ENCODE measurements around the gene SLC12A5. TPM values are rescaled to one million over a fixed set of nuclear protein-coding genes. Genes with fewer than 3 reads are reported as not detected.

The SLC12A5 gene
- polyA plus RNA-seq, 3 donors, result not detected

DNA sequence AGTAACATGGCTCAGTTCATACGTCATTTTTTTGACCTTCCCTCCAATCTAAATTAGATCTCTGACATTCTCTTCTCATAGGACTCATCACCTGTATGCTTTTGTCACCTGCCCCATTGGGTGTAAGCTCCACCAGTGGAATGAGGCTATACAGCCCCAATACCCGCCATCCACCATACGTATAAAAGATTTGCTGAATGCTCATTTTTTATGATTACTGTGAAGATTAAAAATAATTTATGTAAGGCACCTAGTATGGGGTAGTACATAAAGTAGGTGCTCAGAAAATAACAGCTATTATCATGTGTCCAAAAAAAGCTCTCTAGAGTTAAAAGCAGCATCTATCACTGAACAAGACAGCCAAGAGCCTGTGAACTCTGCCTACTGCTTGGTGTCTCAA lies 36.7 kb downstream of the SLC12A5 start:
- TF ChIP-seq, protein P1, sequence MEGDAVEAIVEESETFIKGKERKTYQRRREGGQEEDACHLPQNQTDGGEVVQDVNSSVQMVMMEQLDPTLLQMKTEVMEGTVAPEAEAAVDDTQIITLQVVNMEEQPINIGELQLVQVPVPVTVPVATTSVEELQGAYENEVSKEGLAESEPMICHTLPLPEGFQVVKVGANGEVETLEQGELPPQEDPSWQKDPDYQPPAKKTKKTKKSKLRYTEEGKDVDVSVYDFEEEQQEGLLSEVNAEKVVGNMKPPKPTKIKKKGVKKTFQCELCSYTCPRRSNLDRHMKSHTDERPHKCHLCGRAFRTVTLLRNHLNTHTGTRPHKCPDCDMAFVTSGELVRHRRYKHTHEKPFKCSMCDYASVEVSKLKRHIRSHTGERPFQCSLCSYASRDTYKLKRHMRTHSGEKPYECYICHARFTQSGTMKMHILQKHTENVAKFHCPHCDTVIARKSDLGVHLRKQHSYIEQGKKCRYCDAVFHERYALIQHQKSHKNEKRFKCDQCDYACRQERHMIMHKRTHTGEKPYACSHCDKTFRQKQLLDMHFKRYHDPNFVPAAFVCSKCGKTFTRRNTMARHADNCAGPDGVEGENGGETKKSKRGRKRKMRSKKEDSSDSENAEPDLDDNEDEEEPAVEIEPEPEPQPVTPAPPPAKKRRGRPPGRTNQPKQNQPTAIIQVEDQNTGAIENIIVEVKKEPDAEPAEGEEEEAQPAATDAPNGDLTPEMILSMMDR (IDR thresholded peaks at IDR 0.05), result no peak
- whole genome bisulfite sequencing (ENCODE audit: insufficient coverage), result 100% methylated on average over 1 of the region's 3 CpGs
- intact Hi-C loops (cut with micrococcal nuclease), result no loop called here
- Histone ChIP-seq H3K27me3 (ENCODE audit: control insufficient read depth in 2 of 2, insufficient read depth in 2 of 2, low read length in 2 of 2) (no peaks in the 10 kb centered on the region), H2AFZ (ENCODE audit: insufficient read depth, low read depth, low read length, poor library complexity, severe bottlenecking) (no peak overlapping the region), H3K9ac (ENCODE audit: insufficient read depth, low read length, poor library complexity, severe bottlenecking) (no peak overlapping the region), H3K4me3 (replicated peaks in 1 of 3; ENCODE audit: low read depth in 2 of 3, low read length in 3 of 3) (no peak overlapping the region), H3K36me3 (replicated peaks in 1 of 2; ENCODE audit: control insufficient read depth in 1 of 2, insufficient read depth in 2 of 2, low read length in 2 of 2) (peaks cover 93 to 97% of the 10 kb centered on the region in 2 donors), H4K20me1 (ENCODE audit: insufficient read depth, low read length) (peaks cover 91% of the 10 kb centered on the region), H3K79me2 (ENCODE audit: insufficient read depth, low read length) (peaks cover 3% of the 10 kb centered on the region), H3K4me1 (ENCODE audit: control insufficient read depth in 1 of 2, insufficient read depth in 2 of 2, low read length in 2 of 2) (peaks cover 12 to 18% of the 10 kb centered on the region in 2 donors), H3K27ac (ENCODE audit: low read depth in 1 of 2, low read length in 2 of 2) (no peak overlapping the region), H3K9me3 (replicated peaks in 1 of 2; ENCODE audit: control insufficient read depth in 1 of 2, insufficient read depth in 1 of 2, low read length in 2 of 2) (no peaks in the 10 kb centered on the region), H3K4me2 (replicated peaks; ENCODE audit: extremely low read depth, low read length, poor library complexity, severe bottlenecking) (no peak overlapping the region)
- H3K4me1 Mint-ChIP-seq, result peaks cover 21% of the 10 kb centered on the region
- no peaks in the 10 kb centered on the region for H3K9me3 Mint-ChIP-seq
- no peak overlapping the region for H3K4me3 Mint-ChIP-seq
- no peak overlapping the region for H3K27ac Mint-ChIP-seq
- no peak for DNase-seq
- H3K36me3 Mint-ChIP-seq, result peaks cover 71 to 75% of the 10 kb centered on the region in 2 donors
- H3K27me3 Mint-ChIP-seq (ENCODE audit: low read depth in 3 of 3), result no peaks in the 10 kb centered on the region

DNA sequence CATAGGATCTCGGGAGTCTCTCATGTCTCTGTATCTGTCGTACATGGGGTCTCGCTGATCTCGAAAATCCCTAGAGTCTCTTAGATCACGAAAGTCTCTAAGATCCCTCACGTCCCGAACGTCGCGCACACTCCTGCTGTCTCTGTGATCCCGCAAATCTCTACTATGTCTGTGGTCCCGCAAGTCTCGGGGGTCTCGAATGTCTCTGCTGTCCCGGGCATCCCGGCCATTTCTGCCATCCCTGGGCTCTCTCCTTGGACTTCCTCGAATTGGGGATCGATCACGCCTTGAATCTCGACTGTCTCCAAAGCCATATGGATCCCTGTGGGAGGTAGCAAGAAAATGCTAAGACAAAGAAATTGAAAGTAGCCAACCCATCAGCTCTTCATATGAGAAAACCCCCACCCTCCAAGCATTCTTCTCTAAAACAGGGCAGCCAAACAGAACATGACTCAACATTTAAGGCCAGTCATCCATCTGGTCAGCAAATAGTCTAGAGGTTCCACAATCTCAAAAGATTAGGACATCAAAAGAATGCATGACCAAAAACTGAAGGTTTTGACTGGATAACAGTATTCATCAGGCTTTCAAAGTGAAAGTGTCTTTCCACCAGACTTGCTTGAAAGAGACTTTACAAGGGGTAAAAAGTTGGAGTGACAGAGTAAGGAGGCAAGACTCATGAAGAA lies 41.3 kb downstream of the SLC12A5 start:
- Mint-ChIP-seq H3K4me3 (no peak overlapping the region), H3K36me3 (peaks cover 44 to 51% of the 10 kb centered on the region in 2 donors), H3K27me3 (ENCODE audit: low read depth in 3 of 3) (no peaks in the 10 kb centered on the region), H3K9me3 (no peaks in the 10 kb centered on the region), H3K27ac (no peak overlapping the region), H3K4me1 (no peaks in the 10 kb centered on the region)
- Histone ChIP-seq H4K20me1 (ENCODE audit: insufficient read depth, low read length) (peaks cover 91% of the 10 kb centered on the region), H3K4me1 (ENCODE audit: control insufficient read depth in 1 of 2, insufficient read depth in 2 of 2, low read length in 2 of 2) (no peaks in the 10 kb centered on the region), H2AFZ (ENCODE audit: insufficient read depth, low read depth, low read length, poor library complexity, severe bottlenecking) (no peak overlapping the region), H3K36me3 (replicated peaks in 1 of 2; ENCODE audit: control insufficient read depth in 1 of 2, insufficient read depth in 2 of 2, low read length in 2 of 2) (peaks cover 61 to 83% of the 10 kb centered on the region in 2 donors), H3K79me2 (ENCODE audit: insufficient read depth, low read length) (peaks cover 7% of the 10 kb centered on the region), H3K9me3 (replicated peaks in 1 of 2; ENCODE audit: control insufficient read depth in 1 of 2, insufficient read depth in 1 of 2, low read length in 2 of 2) (no peaks in the 10 kb centered on the region), H3K27me3 (ENCODE audit: control insufficient read depth in 2 of 2, insufficient read depth in 2 of 2, low read length in 2 of 2) (no peaks in the 10 kb centered on the region), H3K4me3 (replicated peaks in 1 of 3; ENCODE audit: low read depth in 2 of 3, low read length in 3 of 3) (no peak overlapping the region), H3K9ac (ENCODE audit: insufficient read depth, low read length, poor library complexity, severe bottlenecking) (no peak overlapping the region), H3K27ac (ENCODE audit: low read depth in 1 of 2, low read length in 2 of 2) (no peak overlapping the region), H3K4me2 (replicated peaks; ENCODE audit: extremely low read depth, low read length, poor library complexity, severe bottlenecking) (no peak overlapping the region)
- intact Hi-C loops (cut with micrococcal nuclease), result no loop called here
- DNase-seq, result no peak
- TF ChIP-seq, protein P1 (IDR thresholded peaks at IDR 0.05), result no peak
- WGBS (ENCODE audit: insufficient coverage), result 98% methylated on average over 16 of the region's 20 CpGs

All from CD14-positive monocyte (primary cell).